GM21526 (cell line): ENCODE measurements around the gene COQ9.

Experiments
- ATAC-seq: cut with Tn5 transposase; IDR thresholded peaks from one replicate; pipeline ENCODE4 v1.9.1; 2021; ENCODE audit warnings: moderate library complexity; ENCODE audit not compliant: unreplicated experiment, low FRiP score

COQ9 gene

GRCh38 chr16:57471852-57472664 lies 24.8 kb downstream of the COQ9 start:
- ATAC-seq, result no peak

GRCh38 chr16:57472665-57473060 lies 25.4 kb downstream of the COQ9 start:
- no peak for ATAC-seq

- ATAC-seq, result no peak
These were observed 26.0 kb downstream of the COQ9 start for GRCh38 chr16:57473176-57473840.

- ATAC-seq, result no peak
These were observed 26.6 kb downstream of the COQ9 start for GRCh38 chr16:57473906-57474305.

- no peak for ATAC-seq
These were observed 27.7 kb downstream of the COQ9 start for GRCh38 chr16:57474671-57475661.

GRCh38 chr16:57475711-57476339 lies 28.5 kb downstream of the COQ9 start:
- ATAC-seq, result peak; percentile 81

- ATAC-seq, result no peak
These were observed 29.5 kb downstream of the COQ9 start for GRCh38 chr16:57476546-57477410.

- no peak for ATAC-seq
These were observed 30.4 kb downstream of the COQ9 start for GRCh38 chr16:57477531-57478202.

- ATAC-seq, result no peak
These were observed 31.3 kb downstream of the COQ9 start for GRCh38 chr16:57478396-57479204.

GRCh38 chr16:57479205-57479975 lies 32.1 kb downstream of the COQ9 start:
- no peak for ATAC-seq

- no peak for ATAC-seq
These were observed 32.9 kb downstream of the COQ9 start for GRCh38 chr16:57479976-57480753.

GRCh38 chr16:57480754-57481230 lies 33.5 kb downstream of the COQ9 start:
- no peak for ATAC-seq

- no peak for ATAC-seq
These were observed 34.1 kb downstream of the COQ9 start for GRCh38 chr16:57481421-57481820.

- no peak for ATAC-seq
These were observed 35.7 kb downstream of the COQ9 start for GRCh38 chr16:57482845-57483545.

GRCh38 chr16:57483725-57484514 lies 36.6 kb downstream of the COQ9 start:
- no peak for ATAC-seq
